B cell (primary cell): ENCODE data around the gene CCDC57. TPM values are rescaled to one million over a fixed set of nuclear protein-coding genes. Genes with fewer than 3 reads are reported as not detected.

Experiments
- ATAC-seq: fragments of 200-7000 bp; cut with Tn5 transposase; one replicate; pipeline ENCODE4 v1.10.0; 2021; ENCODE audit warnings: low read depth, mild to moderate bottlenecking, moderate number of reproducible peaks, moderate library complexity
- CTCF ChIA-PET: fragments of 350-600 bp; sonication (Branson Sonifier 250); formaldehyde crosslinking; loops from one replicate; lab custom pipeline; 2021; ENCODE audit warnings: antibody characterized with exemption, inconsistent platforms; lab: Charles Lee
- POLR2A ChIA-PET: fragments of 350-600 bp; sonication (Branson Sonifier 250); formaldehyde crosslinking; loops from one replicate; lab custom pipeline; 2021; ENCODE audit warnings: antibody characterized with exemption; lab: Charles Lee
- DNase-seq: peaks from one replicate; pipeline ENCODE4 v3.0.0; 2013
- H2AFZ ChIP-seq: 2 replicates; pipeline ENCODE4 v1.6.1; 2012; ENCODE audit warnings: mild to moderate bottlenecking, low read depth, low read length; ENCODE audit not compliant: insufficient read depth, poor library complexity, severe bottlenecking
- H3K27ac ChIP-seq, 2 donors: 1 replicate in 1 of 2; 2 replicates in 1 of 2; pipeline ENCODE4 v1.5.1; 2012 to 2013; ENCODE audit warnings: low read length in 2 of 2, mild to moderate bottlenecking in 2 of 2, moderate library complexity in 1 of 2
- H3K27me3 ChIP-seq, 4 experiments: fragments of 200-600 bp in 1 of 4; sonication (generic) in 1 of 4; replicated peaks in 1 of 4; 1 replicate in 2 of 4; 2 replicates in 2 of 4; pipeline versions ENCODE4 v1.6.1 to v1.7.0; 2013 to 2016; ENCODE audit warnings: low read length in 3 of 4, mild to moderate bottlenecking in 2 of 4, mixed read lengths in 1 of 4, moderate library complexity in 1 of 4; ENCODE audit not compliant: insufficient read depth in 4 of 4, control insufficient read depth in 3 of 4; ENCODE audit errors: control extremely low read depth in 1 of 4
- H3K36me3 ChIP-seq, 2 experiments: replicated peaks in 1 of 2; 1 replicate in 1 of 2; 2 replicates in 1 of 2; pipeline versions ENCODE4 v1.6.1 to v1.7.1; 2013; ENCODE audit warnings: low read length in 1 of 2; ENCODE audit not compliant: insufficient read depth in 2 of 2, control insufficient read depth in 1 of 2; ENCODE audit errors: control extremely low read depth in 1 of 2, extremely low read depth in 1 of 2
- H3K4me1 ChIP-seq, 2 donors: fragments of 200-600 bp in 1 of 2; sonication (generic) in 1 of 2; 1 replicate in 1 of 2; 2 replicates in 1 of 2; pipeline versions ENCODE4 v1.5.1 to v1.6.1; 2013 to 2017; ENCODE audit warnings: low read length in 2 of 2; ENCODE audit not compliant: control insufficient read depth in 2 of 2, insufficient read depth in 2 of 2
- H3K4me2 ChIP-seq: replicated peaks from 2 replicates; pipeline ENCODE3; 2012; ENCODE audit warnings: mild to moderate bottlenecking, low read depth, low read length; ENCODE audit not compliant: poor library complexity, severe bottlenecking
- H3K4me3 ChIP-seq, 5 experiments: fragments of 200-600 bp in 1 of 5; sonication (generic) in 1 of 5; 1 replicate in 3 of 5; 2 replicates in 2 of 5; pipeline versions ENCODE4 v1.5.1 to v1.7.0; 2011 to 2016; ENCODE audit warnings: low read length in 4 of 5, mild to moderate bottlenecking in 4 of 5, low read depth in 2 of 5, control low read depth in 1 of 5, moderate library complexity in 1 of 5; ENCODE audit not compliant: insufficient read depth in 1 of 5; ENCODE audit errors: control extremely low read depth in 1 of 5, extremely low read depth in 1 of 5
- H3K79me2 ChIP-seq: fragments of 200-600 bp; sonication (generic); one replicate; pipeline ENCODE4 v1.6.0; 2016; ENCODE audit warnings: low read length; ENCODE audit not compliant: control insufficient read depth, insufficient read depth
- H3K9ac ChIP-seq: fragments of 200-600 bp; sonication (generic); 2 replicates; pipeline ENCODE4 v1.6.1; 2017; ENCODE audit warnings: mild to moderate bottlenecking, low read length, moderate library complexity
- H3K9me3 ChIP-seq, 3 donors: one replicate each; pipeline versions ENCODE4 v1.6.1 to v1.7.1; 2013; ENCODE audit warnings: low read length in 2 of 3; ENCODE audit not compliant: control insufficient read depth in 2 of 3, insufficient read depth in 1 of 3; ENCODE audit errors: control extremely low read depth in 1 of 3
- H4K20me1 ChIP-seq: 2 replicates; pipeline ENCODE4 v1.6.0; 2012; ENCODE audit warnings: mild to moderate bottlenecking, low read length; ENCODE audit not compliant: insufficient read depth, control insufficient read depth, poor library complexity, severe bottlenecking
- H3K27ac Mint-ChIP-seq: one replicate; pipeline ENCODE4 v1.8.0; 2021; ENCODE audit warnings: mixed read lengths
- H3K27me3 Mint-ChIP-seq: one replicate; pipeline ENCODE4 v1.8.0; 2021; ENCODE audit warnings: mixed read lengths
- H3K4me1 Mint-ChIP-seq: one replicate; pipeline ENCODE4 v1.8.0; 2021; ENCODE audit warnings: mixed read lengths
- H3K4me3 Mint-ChIP-seq: one replicate; pipeline ENCODE4 v1.8.0; 2021; ENCODE audit warnings: mixed read lengths
- H3K9me3 Mint-ChIP-seq: one replicate; pipeline ENCODE4 v1.8.0; 2022; ENCODE audit warnings: mixed read lengths; ENCODE audit not compliant: insufficient read depth
- EZH2 ChIP-seq: IDR thresholded peaks from 2 replicates; pipeline ENCODE4 v1.6.1; 2012; ENCODE audit warnings: borderline replicate concordance, low read depth, mild to moderate bottlenecking, moderate library complexity, low read length; ENCODE audit not compliant: insufficient read depth, poor library complexity, severe bottlenecking
- WGBS: methylation state at CpG from one replicate; pipeline ENCODE4 v1.1.5; 2013; ENCODE audit warnings: missing lambda C conversion rate; ENCODE audit not compliant: insufficient coverage; 5-methylcytosine and 5-hydroxymethylcytosine counted together
- intact Hi-C: fragments of 100-400 bp; cut with micrococcal nuclease; formaldehyde crosslinking; loops from one replicate; pipeline ENCODE4 v1.10.0; 2022
- polyA plus RNA-seq: library from polyadenylated mRNA; depleted of rRNA; stranded (reverse); fragments of >200 nt; gene quantifications from 2 replicates; pipeline ENCODE4 v1.2.3, GENCODE V29; 2012
- total RNA-seq, 2 donors: library from RNA; stranded (reverse); fragments of 120-200 nt in 1 of 2; gene quantifications; 1 replicate in 1 of 2; 2 replicates in 1 of 2; pipeline versions ENCODE4 v1.2.3 to v1.2.4, GENCODE V29; 2013 to 2022
- TF ChIP-seq, protein P1 (sequence below): fragments of 200-600 bp; IDR thresholded peaks from one replicate; pipeline ENCODE4 v1.8.0; 2022; ENCODE audit warnings: antibody characterized with exemption, mild to moderate bottlenecking

Gene CCDC57
- total and polyA plus RNA-seq, 2 donors (not counting 1 experiment from before 2014, with no cell fraction given): 49.7 to 67.2 TPM

DNA sequence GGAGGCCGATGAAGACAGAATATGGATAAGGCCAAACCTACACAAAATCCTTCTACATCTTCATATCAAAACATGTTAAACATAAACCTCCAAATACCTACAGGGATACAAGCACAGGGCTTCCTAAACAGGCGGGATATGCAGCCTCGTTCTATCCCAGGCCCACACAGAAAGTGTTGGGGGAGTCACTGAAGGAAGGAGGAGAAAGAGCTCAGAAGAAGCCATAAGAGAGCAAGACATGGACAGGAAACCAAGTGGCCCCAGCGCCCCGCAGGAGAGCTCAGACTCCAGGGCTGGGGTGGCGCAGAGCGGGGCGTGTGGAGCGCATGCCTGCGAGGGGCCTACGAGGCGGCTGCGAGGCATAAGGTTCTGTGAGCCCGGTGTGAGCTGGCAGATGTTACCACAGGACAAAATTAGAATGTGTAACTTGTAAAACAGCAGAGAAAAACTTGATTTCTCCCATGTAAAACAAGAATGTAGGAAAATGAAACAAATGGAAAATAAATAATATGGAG is 103.6 kb downstream of the CCDC57 start:
- POLR2A ChIA-PET: no interaction called here
- H3K9me3 Mint-ChIP-seq: no peaks in the 10 kb centered on the region
- no peak overlapping the region for H2AFZ ChIP-seq
- H3K4me3 Mint-ChIP-seq: no peak overlapping the region
- peaks cover 20% of the 10 kb centered on the region for H3K4me1 Mint-ChIP-seq
- CTCF ChIA-PET: no interaction called here
- H3K27me3 Mint-ChIP-seq: no peaks in the 10 kb centered on the region
- intact Hi-C loops: no loop called here
- H4K20me1 ChIP-seq: no peaks in the 10 kb centered on the region
- no peak for ATAC-seq
- no peak overlapping the region for H3K4me2 ChIP-seq
- peaks cover 16% of the 10 kb centered on the region for H3K79me2 ChIP-seq
- no peak for TF ChIP-seq EZH2
- TF ChIP-seq, protein P1, sequence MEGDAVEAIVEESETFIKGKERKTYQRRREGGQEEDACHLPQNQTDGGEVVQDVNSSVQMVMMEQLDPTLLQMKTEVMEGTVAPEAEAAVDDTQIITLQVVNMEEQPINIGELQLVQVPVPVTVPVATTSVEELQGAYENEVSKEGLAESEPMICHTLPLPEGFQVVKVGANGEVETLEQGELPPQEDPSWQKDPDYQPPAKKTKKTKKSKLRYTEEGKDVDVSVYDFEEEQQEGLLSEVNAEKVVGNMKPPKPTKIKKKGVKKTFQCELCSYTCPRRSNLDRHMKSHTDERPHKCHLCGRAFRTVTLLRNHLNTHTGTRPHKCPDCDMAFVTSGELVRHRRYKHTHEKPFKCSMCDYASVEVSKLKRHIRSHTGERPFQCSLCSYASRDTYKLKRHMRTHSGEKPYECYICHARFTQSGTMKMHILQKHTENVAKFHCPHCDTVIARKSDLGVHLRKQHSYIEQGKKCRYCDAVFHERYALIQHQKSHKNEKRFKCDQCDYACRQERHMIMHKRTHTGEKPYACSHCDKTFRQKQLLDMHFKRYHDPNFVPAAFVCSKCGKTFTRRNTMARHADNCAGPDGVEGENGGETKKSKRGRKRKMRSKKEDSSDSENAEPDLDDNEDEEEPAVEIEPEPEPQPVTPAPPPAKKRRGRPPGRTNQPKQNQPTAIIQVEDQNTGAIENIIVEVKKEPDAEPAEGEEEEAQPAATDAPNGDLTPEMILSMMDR: no peak
- DNase-seq: no peak
- peaks cover 0 to 4% (median 0%) of the 10 kb centered on the region in 3 donors for H3K9me3 ChIP-seq
- H3K9ac ChIP-seq: no peak overlapping the region
- 93% methylated on average over 7 of the region's 14 CpGs for WGBS
- H3K27ac ChIP-seq: no peak overlapping the region
- no peaks in the 10 kb centered on the region for H3K36me3 ChIP-seq
- H3K27me3 ChIP-seq: no peaks in the 10 kb centered on the region
- H3K27ac Mint-ChIP-seq: peak overlapping the region; percentile 57
- H3K4me3 ChIP-seq: no peak overlapping the region
- peaks cover 18 to 25% of the 10 kb centered on the region in 2 donors for H3K4me1 ChIP-seq

DNA sequence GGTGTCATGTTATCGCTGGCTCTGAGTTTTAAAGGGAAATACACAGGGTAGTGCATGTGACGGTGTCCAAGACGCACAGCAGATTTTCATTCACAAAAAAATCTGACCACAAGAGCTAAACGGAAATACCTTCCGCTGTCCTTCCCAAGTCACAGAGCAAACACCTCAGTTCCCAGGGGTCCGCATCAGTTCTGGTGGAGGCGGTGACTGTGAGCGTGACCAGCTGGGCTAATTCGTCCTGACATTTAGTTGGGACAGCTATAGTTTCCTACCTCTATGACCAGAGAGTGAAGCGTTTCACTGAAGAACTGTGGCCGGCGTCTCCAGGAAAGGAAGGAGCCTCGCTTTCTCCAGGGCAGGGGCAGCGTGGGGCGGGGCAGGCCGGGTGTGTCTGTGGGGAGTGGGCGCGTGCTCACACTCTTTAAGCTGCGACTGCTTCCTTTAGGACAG is 104.1 kb downstream of the CCDC57 start:
- H3K9ac ChIP-seq: no peak overlapping the region
- Mint-ChIP-seq H3K4me1 (peaks cover 21% of the 10 kb centered on the region), H3K27ac (peak overlapping the region; percentile 57), H3K9me3 (no peaks in the 10 kb centered on the region), H3K27me3 (no peaks in the 10 kb centered on the region), H3K4me3 (no peak overlapping the region)
- H3K4me2 ChIP-seq: no peak overlapping the region
- H3K79me2 ChIP-seq: peaks cover 16% of the 10 kb centered on the region
- no peaks in the 10 kb centered on the region for H3K27me3 ChIP-seq
- H3K9me3 ChIP-seq: peaks cover 0 to 4% (median 0%) of the 10 kb centered on the region in 3 donors
- H3K4me3 ChIP-seq: no peak overlapping the region
- no peaks in the 10 kb centered on the region for H3K36me3 ChIP-seq
- no peak for TF ChIP-seq EZH2
- TF ChIP-seq, protein P1: no peak
- intact Hi-C loops: no loop called here
- H4K20me1 ChIP-seq: no peaks in the 10 kb centered on the region
- H3K4me1 ChIP-seq: peaks cover 18 to 25% of the 10 kb centered on the region in 2 donors
- WGBS: 95% methylated on average over 9 of the region's 19 CpGs
- no peak overlapping the region for H2AFZ ChIP-seq
- H3K27ac ChIP-seq: no peak overlapping the region
- POLR2A ChIA-PET: no interaction called here
- ATAC-seq: no peak
- CTCF ChIA-PET: interaction anchor here (1.0 kb wide), 1 partner anchor 78 kb away, joined by 3 read pairs; no protein-coding TSS in a partner anchor
- no peak for DNase-seq
